HG03280 (cell line): ENCODE measurements around the gene AKAP7.
"Not testable (repeated sequence)": the region's sequence is repeated elsewhere in the genome, so short reads cannot be mapped to it uniquely, and the experiment has no call there.

Source experiments
- ATAC-seq: cut with Tn5 transposase; IDR thresholded peaks from one replicate; pipeline ENCODE4 v1.9.1; 2021; ENCODE audit warnings: mild to moderate bottlenecking, moderate library complexity; ENCODE audit not compliant: unreplicated experiment

The AKAP7 gene

GRCh38 chr6:131288214-131288613 lies 152.9 kb downstream of the AKAP7 start:
- ATAC-seq = no peak

- no peak for ATAC-seq
Observed at GRCh38 chr6:131290955-131291354, 155.7 kb downstream of the AKAP7 start.

- ATAC-seq = no peak
Observed at GRCh38 chr6:131292145-131292938, 157.1 kb downstream of the AKAP7 start.

- ATAC-seq = no peak
Observed at GRCh38 chr6:131293472-131293911, 158.2 kb downstream of the AKAP7 start.

- ATAC-seq = no peak
Observed at GRCh38 chr6:131295081-131295480, 159.8 kb downstream of the AKAP7 start.

DNA sequence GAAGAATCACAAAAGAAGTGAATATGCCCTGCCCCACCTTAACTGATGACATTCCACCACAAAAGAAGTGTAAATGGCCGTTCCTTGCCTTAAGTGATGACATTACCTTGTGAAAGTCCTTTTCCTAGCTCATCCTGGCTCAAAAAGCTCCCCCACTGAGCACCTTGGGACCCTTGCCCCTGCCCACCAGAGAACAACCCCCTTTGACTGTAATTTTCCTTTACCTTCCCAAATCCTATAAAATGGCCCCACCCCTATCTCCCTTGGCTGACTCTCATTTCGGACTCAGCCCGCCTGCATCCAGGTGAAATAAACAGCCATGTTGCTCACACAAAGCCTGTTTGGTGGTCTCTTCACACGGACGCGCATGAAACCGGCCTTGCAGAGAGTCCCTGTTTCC lies 165.6 kb downstream of the AKAP7 start:
- ATAC-seq = not testable (repeated sequence)

DNA sequence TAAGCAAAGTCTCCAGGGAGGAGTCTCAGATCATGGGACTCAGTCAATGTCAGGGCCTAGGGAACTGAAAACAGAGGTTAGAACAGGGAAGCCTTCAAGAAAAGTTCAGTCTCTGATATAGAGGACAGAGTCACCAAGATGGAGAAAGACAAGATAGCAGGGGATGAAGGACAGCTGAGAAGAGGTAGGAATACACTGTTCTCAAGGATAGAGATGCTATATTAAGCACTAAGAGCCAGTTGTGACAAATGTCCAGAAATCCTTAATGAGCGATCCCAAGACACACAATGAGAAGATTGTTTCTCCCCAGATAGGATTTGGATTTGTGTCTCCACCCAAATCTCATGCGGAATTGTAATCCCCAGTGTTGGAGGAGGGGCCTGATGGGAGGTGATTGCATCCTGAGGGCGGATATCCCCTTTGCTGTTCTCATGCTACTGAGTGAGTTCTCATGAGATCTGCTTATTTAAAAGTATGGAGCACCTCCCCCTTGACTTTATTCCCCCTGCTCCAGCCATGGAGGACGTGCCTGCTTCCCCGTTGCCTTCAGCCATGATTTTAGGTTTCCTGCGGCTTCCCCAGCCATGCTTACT lies 168.2 kb downstream of the AKAP7 start:
- no peak for ATAC-seq

- no peak for ATAC-seq
Observed at GRCh38 chr6:131305037-131305850, 170.0 kb downstream of the AKAP7 start.

GRCh38 chr6:131309437-131309836 lies 174.2 kb downstream of the AKAP7 start:
- ATAC-seq = no peak

DNA sequence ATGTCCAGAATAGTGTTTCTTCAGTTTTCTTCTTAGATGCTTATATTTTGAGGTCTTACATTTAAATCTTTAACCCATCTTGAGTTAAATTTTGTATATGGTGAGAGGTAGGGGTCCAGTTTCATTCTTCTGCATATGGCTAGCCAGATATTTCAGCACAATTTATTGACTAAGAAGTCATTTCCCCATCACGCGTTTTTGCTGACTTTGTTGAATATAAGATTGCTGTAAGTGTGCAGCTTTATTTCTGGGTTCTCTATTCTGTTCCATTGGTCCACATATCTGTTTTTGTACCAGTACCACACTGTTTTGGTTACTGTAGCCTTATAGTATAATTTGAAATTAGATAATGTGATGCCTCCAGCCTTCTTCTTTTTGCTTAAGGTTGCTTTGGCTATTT lies 179.6 kb downstream of the AKAP7 start:
- ATAC-seq = no peak

GRCh38 chr6:131316654-131317053 lies 181.4 kb downstream of the AKAP7 start:
- ATAC-seq = no peak

- no peak for ATAC-seq
Observed at GRCh38 chr6:131317516-131317915, 182.2 kb downstream of the AKAP7 start.

DNA sequence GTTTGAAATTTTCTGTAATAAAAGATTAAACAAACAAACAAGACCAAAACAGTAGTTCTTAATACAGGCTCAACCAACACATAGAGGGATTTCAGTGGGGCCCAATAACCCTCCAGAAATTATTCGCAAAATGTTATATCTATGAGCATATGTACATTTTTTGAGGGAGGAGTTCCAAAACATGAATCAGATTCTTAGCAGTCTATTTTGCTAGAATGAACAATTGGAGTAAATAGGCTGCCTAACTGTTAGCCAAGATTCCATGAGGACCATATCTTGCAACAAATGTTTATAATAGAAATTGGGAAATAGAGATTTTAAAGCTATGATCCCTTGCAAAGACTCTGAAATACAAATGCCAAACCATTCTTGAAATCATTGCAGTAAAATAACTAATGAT lies 186.3 kb downstream of the AKAP7 start:
- no peak for ATAC-seq

DNA sequence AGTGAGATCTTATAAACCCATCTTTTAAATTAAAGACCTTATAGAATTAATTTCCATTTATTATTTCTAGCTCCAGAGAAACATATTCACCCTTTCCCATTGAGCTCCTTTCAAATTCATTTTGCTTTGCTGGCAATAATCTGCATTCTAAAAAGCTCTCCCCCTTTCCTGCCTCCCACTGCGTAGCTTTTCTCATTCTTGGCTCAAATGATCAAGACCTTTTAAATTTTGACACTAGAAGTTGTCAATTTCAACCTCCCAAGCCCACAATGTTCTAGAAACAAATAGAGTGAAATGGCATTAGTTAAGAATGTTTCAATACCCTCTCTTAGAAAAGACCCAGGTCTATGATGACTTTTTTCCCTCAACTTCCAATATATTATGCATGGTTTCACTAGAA lies 186.9 kb downstream of the AKAP7 start:
- no peak for ATAC-seq

DNA sequence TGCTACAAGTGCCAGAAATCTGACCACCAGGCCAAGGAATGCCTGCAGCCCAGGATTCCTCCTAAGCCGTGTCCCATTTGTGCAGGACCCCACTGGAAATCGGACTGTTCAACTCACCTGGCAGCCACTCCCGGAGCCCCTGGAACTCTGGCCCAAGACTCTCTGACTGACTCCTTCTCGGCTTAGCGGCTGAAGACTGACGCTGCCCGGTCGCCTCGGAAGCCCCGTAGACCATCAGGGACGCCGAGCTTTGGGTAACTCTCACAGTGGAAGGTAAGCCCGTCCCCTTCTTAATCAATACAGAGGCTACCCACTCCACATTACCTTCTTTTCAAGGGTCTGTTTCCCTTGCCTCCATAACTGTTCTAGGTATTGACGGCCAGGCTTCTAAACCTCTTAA lies 190.4 kb downstream of the AKAP7 start:
- ATAC-seq = not testable (repeated sequence)

- not testable (repeated sequence) for ATAC-seq
Observed at GRCh38 chr6:131328727-131329126, 193.5 kb downstream of the AKAP7 start.

DNA sequence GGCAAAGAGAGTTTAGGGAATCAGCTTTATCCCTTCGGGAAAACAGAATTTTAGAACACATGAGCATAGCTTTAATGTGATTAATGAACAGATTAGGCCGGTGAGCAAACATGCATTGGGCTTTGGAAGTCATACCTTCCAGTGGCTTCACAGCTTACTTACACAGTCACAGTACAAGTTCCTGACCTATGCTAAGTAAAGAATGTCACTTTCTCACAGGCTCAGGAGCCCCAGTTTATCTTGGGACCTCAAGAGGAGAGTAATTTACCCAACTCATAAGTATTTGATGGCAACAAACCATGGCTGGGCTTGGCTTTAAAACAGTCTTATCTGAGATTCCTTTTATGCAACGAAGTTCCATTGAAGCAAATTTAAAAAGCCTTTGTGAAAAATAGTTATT lies 195.9 kb downstream of the AKAP7 start:
- ATAC-seq = no peak

DNA sequence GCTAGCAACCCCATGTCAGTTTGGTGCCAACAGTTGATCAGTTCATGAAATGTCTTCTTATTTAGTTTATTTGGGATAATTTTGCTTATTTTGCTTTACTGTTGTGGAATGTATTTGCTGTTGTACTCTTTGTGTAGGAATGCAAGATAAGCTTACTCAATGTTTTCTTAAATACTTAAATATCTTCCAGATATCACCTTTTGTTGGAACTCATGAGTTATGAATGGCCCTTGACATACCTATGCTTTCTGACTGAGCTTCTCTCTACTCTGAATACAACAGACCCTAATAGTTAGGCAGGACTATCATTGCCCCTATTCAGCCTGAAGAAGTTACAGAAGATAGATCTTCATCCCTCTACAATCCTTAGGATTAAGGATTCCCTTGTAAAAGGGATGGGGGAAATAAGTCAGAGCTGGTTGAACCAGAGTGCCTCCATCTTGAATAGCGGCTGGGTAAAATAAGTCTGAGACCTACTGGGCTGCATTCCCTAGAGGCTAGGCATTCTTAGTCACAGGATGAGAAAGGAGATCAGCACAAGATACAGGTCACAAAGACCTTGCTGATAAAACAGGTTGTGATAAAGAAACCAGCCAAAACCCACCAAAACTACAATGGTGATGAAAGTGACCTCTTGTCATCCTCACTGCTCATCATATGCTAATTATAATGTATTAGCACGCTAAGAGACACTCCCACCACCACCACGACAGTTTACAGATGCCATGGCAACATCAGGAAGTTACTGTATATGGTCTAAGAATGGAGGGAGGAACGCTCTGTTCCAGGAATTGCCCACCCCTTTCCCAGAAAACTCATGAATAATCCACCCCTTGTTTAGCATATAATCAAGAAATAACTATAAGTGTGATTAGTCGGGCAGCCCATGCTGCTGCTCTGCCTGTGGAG lies 196.9 kb downstream of the AKAP7 start:
- ATAC-seq = no peak
